Activated T-cell treated with anti-CD3 and anti-CD28 coated beads, Interleukin-2, amount 50 U/mL, for 72 hours (primary cell): ENCODE measurements around the gene ZNF830. TPM values are rescaled to one million over a fixed set of nuclear protein-coding genes. Genes with fewer than 3 reads are reported as not detected.
A peak's percentile ranks its signal among the peaks of the same experiment; 100 is the strongest.
"Not testable (repeated sequence)": the region's sequence is repeated elsewhere in the genome, so short reads cannot be mapped to it uniquely, and the experiment has no call there.

ENCODE experiments used
- ATAC-seq, 2 donors: fragments of 150-1000 bp; cut with Tn5 transposase; replicated peaks in 1 of 2; 2 replicates each; pipeline ENCODE4 v1.10.0; 2021; ENCODE audit warnings: moderate library complexity in 2 of 2, mild to moderate bottlenecking in 1 of 2
- DNase-seq, 2 donors: peaks; one replicate each; pipeline ENCODE4 v3.0.0; 2021 to 2022; ENCODE audit warnings: mixed read lengths in 1 of 2
- H3K27ac Mint-ChIP-seq: one replicate; pipeline ENCODE4 v1.8.0; 2022; ENCODE audit warnings: mild to moderate bottlenecking, moderate library complexity, mixed read lengths
- H3K27me3 Mint-ChIP-seq: one replicate; pipeline ENCODE4 v1.8.0; 2022; ENCODE audit warnings: low read depth, mixed read lengths
- H3K36me3 Mint-ChIP-seq, 2 donors: one replicate each; pipeline ENCODE4 v1.8.0; 2022; ENCODE audit warnings: mixed read lengths in 2 of 2, mild to moderate bottlenecking in 1 of 2; ENCODE audit not compliant: insufficient read depth in 2 of 2
- H3K4me1 Mint-ChIP-seq: one replicate; pipeline ENCODE4 v1.8.0; 2022; ENCODE audit warnings: low read depth, mixed read lengths
- H3K4me3 Mint-ChIP-seq, 2 donors: one replicate each; pipeline ENCODE4 v1.8.0; 2022; ENCODE audit warnings: mild to moderate bottlenecking in 2 of 2, mixed read lengths in 2 of 2, moderate library complexity in 2 of 2
- H3K9me3 Mint-ChIP-seq, 2 donors: one replicate each; pipeline ENCODE4 v1.8.0; 2022; ENCODE audit warnings: mixed read lengths in 2 of 2
- total RNA-seq, 2 donors: library from RNA; stranded (reverse); gene quantifications; one replicate each; pipeline ENCODE4 v1.2.3, GENCODE V29; 2022

ZNF830 gene
- total RNA-seq, 2 donors from 2014 or later: 27.7 to 28.0 TPM

DNA sequence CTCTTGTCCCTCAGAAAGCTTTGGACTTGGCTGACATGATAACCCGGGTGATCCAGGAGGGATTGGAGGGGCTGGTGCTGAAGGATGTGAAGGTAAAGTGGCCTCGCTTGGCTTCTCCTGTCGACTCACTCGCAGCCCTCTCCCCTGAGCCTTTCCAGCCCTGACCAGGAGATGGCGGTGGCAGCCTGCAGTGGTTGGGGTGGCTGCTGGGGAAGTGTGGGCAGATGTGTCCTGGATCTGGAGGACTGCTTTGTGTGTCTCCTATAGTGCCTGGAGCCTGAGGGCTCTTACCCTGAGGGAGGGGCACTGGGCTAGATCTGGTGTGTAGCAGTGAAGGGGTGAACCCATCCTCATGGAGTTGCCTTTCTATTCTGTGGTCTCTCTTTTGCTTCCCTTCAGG, 36.9 kb downstream of the ZNF830 start:
- DNase-seq (peak; percentile 81 to 85), ATAC-seq (peak; percentile 94 to 98)
- Mint-ChIP-seq H3K4me3 (no peak overlapping the region), H3K27ac (peak overlapping the region; percentile 80), H3K4me1 (peaks cover 6% of the 10 kb centered on the region), H3K36me3 (peaks cover 0 to 10% of the 10 kb centered on the region in 2 donors), H3K27me3 (no peaks in the 10 kb centered on the region), H3K9me3 (no peaks in the 10 kb centered on the region)

DNA sequence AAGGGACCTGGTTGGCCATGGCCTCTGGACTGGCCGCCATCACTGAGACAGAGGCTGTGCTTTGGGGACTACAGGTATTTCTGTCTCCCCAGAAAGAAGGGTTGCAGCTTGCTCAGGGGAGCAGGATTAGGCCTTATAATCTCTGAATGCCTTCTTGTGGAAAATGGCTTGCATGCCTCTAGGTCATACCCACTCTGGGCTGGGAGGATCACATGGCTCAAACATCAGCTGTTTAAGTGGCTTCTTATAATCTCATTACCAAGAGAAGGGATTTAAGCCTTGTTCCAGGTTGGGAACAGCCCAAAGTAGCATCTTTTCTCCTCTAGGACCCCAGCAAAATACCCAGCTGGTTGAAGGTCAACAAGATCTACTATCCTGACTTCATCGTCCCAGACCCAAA, 38.1 kb downstream of the ZNF830 start:
- no peak for DNase-seq
- peaks cover 6% of the 10 kb centered on the region for H3K4me1 Mint-ChIP-seq
- H3K36me3 Mint-ChIP-seq: peaks cover 0 to 11% of the 10 kb centered on the region in 2 donors
- no peak overlapping the region for H3K4me3 Mint-ChIP-seq
- H3K27me3 Mint-ChIP-seq: no peaks in the 10 kb centered on the region
- no peak for ATAC-seq
- peak overlapping the region; percentile 71 for H3K27ac Mint-ChIP-seq
- no peaks in the 10 kb centered on the region for H3K9me3 Mint-ChIP-seq

GRCh38 chr17:35000965-35001364, 39.6 kb downstream of the ZNF830 start:
- H3K4me1 Mint-ChIP-seq, DNase-seq, H3K27ac Mint-ChIP-seq, H3K4me3 Mint-ChIP-seq, ATAC-seq, H3K27me3 Mint-ChIP-seq, H3K9me3 Mint-ChIP-seq: not testable (repeated sequence)
- H3K36me3 Mint-ChIP-seq: peaks cover 0 to 13% of the 10 kb centered on the region in 2 donors

GRCh38 chr17:35001549-35001948, 40.2 kb downstream of the ZNF830 start:
- H3K27ac Mint-ChIP-seq: no peak overlapping the region
- no peaks in the 10 kb centered on the region for H3K27me3 Mint-ChIP-seq
- no peak for DNase-seq
- H3K9me3 Mint-ChIP-seq: no peaks in the 10 kb centered on the region
- peaks cover 0 to 13% of the 10 kb centered on the region in 2 donors for H3K36me3 Mint-ChIP-seq
- no peak for ATAC-seq
- H3K4me1 Mint-ChIP-seq: peaks cover 6% of the 10 kb centered on the region
- H3K4me3 Mint-ChIP-seq: no peak overlapping the region

GRCh38 chr17:35002876-35003551, 41.7 kb downstream of the ZNF830 start:
- peaks cover 0 to 13% of the 10 kb centered on the region in 2 donors for H3K36me3 Mint-ChIP-seq
- no peak overlapping the region for H3K4me3 Mint-ChIP-seq
- no peaks in the 10 kb centered on the region for H3K27me3 Mint-ChIP-seq
- peaks cover 5% of the 10 kb centered on the region for H3K4me1 Mint-ChIP-seq
- no peak overlapping the region for H3K27ac Mint-ChIP-seq
- no peak for DNase-seq
- ATAC-seq: no peak
- no peaks in the 10 kb centered on the region for H3K9me3 Mint-ChIP-seq

DNA sequence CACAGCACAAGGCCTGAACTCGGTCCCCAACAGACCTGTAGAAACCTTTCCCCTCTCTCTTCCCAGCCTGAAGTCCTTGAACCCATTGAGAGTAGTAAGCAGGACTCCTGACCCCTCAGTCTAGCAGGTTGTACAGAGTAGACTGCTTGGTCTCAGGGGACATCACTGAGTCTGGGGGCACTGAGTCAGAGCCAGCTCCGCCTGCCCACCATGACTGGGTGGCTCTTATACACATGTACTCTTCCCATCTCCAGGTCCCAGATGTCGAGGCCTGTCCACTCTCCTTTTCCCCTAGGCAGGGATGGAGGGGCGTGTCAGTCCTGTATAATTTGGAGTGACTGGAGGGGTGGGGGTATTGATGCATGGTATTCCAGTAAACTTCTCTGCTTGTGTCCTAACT, 42.4 kb downstream of the ZNF830 start:
- no peak overlapping the region for H3K27ac Mint-ChIP-seq
- H3K4me1 Mint-ChIP-seq: no peaks in the 10 kb centered on the region
- ATAC-seq (no peak), DNase-seq (no peak)
- peaks cover 0 to 14% of the 10 kb centered on the region in 2 donors for H3K36me3 Mint-ChIP-seq
- no peaks in the 10 kb centered on the region for H3K27me3 Mint-ChIP-seq
- H3K9me3 Mint-ChIP-seq: no peaks in the 10 kb centered on the region
- H3K4me3 Mint-ChIP-seq: no peak overlapping the region

GRCh38 chr17:35006345-35006744, 45.0 kb downstream of the ZNF830 start:
- Mint-ChIP-seq H3K27ac (no peak overlapping the region), H3K4me3 (no peak overlapping the region), H3K9me3 (no peaks in the 10 kb centered on the region), H3K27me3 (no peaks in the 10 kb centered on the region), H3K4me1 (no peaks in the 10 kb centered on the region), H3K36me3 (peaks cover 0 to 18% of the 10 kb centered on the region in 2 donors)
- ATAC-seq: no peak
- no peak for DNase-seq

DNA sequence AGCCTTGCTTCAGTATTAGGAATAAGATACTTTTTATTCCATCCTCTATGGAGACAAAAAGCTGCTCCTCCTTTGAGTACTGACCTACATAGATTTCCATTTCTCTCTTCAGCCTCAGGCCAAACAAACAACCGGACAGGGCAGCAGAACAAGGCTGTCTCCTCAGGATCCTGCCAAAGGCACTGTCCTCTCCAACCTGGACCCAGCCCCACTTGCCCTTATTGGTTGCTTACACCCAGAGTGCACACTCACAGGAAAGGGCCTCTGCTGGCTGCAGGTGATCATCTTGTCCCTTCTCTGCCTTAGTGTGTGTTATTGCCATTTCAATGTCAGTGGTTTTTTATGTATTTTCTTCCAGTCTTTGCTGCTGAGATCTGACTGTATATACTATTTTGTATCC, 45.6 kb downstream of the ZNF830 start:
- H3K4me1 Mint-ChIP-seq: no peaks in the 10 kb centered on the region
- ATAC-seq: no peak
- no peak for DNase-seq
- no peak overlapping the region for H3K4me3 Mint-ChIP-seq
- peaks cover 2 to 14% of the 10 kb centered on the region in 2 donors for H3K36me3 Mint-ChIP-seq
- H3K27ac Mint-ChIP-seq: peak overlapping the region; percentile 55
- H3K27me3 Mint-ChIP-seq: no peaks in the 10 kb centered on the region
- no peaks in the 10 kb centered on the region for H3K9me3 Mint-ChIP-seq

DNA sequence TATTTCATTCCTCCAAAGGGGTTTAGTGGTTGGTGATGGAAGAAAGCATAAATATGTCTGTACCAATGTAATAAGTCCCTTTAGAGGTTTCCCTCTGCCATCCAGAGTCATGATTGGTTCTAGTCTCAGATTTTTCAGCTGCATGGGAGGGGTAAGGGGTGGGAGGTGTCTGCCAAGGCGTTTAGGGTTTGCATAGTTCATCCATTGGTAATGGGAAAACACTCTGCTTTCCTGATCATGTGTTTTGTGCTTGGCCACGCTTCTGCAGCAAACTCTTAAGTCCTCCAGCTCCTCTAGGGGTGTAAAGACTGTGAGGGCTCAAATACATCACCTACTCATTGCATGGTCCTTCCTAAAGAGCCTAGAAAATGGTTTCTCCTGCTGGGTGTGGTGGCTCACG, 48.8 kb downstream of the ZNF830 start:
- peaks cover 3 to 12% of the 10 kb centered on the region in 2 donors for H3K36me3 Mint-ChIP-seq

DNA sequence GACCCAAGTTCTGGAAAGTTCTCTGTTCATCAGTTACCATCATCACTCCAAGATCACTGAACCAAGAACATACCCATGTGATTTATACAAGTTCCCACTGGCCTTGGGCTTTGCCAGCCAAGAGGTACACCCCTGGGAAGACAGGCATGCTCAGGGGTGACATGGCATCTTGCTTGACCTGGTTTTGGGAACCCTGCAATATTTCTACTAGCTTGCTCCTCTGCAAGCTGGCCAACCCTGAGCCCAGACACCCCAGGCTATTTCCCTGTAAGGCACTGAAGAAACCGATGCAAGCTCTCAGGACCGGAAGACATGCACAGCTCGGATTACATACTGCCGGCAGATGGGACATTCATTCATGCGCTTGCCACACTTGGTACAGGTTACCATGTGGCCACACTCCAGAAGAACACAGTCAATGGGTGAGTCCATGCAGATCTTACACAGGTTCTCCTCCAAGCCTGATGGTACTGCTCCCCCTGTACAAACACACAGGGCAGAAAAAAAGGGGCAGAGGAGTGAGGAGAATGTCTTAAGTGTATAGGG, 50.4 kb downstream of the ZNF830 start:
- Mint-ChIP-seq H3K9me3 (no peaks in the 10 kb centered on the region), H3K27ac (peak overlapping the region; percentile 44), H3K4me1 (no peaks in the 10 kb centered on the region), H3K27me3 (no peaks in the 10 kb centered on the region), H3K36me3 (peaks cover 7 to 12% of the 10 kb centered on the region in 2 donors), H3K4me3 (no peak overlapping the region)
- no peak for DNase-seq
- no peak for ATAC-seq

More for the DNA sequence above, 48.8 kb downstream of the ZNF830 start:
- ATAC-seq: no peak
- H3K4me1 Mint-ChIP-seq: no peaks in the 10 kb centered on the region
- no peak overlapping the region for H3K27ac Mint-ChIP-seq
- H3K9me3 Mint-ChIP-seq: no peaks in the 10 kb centered on the region
- H3K4me3 Mint-ChIP-seq: no peak overlapping the region
- no peak for DNase-seq
- H3K27me3 Mint-ChIP-seq: no peaks in the 10 kb centered on the region

Other genes with a start within 250 kb of the ZNF830 start
- 1 to 10 TPM; 2.8 to 3.4 TPM for gene CCT6B, start 80 bp upstream of the ZNF830 start, total RNA-seq
- gene LIG3, start 19.0 kb downstream of the ZNF830 start, total RNA-seq: 10 to 100 TPM; 39.1 to 44.0 TPM
- gene RFFL, start 102.2 kb downstream of the ZNF830 start, total RNA-seq: 10 to 100 TPM; 47.7 to 50.0 TPM
- gene RAD51D, start 158.3 kb downstream of the ZNF830 start, total RNA-seq: 10 to 100 TPM; 35.3 to 44.5 TPM
- not detected for gene FNDC8, start 160.1 kb downstream of the ZNF830 start, total RNA-seq
- 10 to 100 TPM; 24.3 to 31.4 TPM for gene NLE1, start 180.8 kb downstream of the ZNF830 start, total RNA-seq
- gene UNC45B, start 186.3 kb downstream of the ZNF830 start, total RNA-seq: under 1 TPM; 0.05 to 0.07 TPM
- not detected for gene SLC35G3, start 232.9 kb downstream of the ZNF830 start, total RNA-seq